Fibroblast of mammary gland (primary cell): ENCODE data around the gene CHRNA3.
A peak's percentile ranks its signal among the peaks of the same experiment; 100 is the strongest.

Experiments used
- DNase-seq: peaks from one replicate; pipeline ENCODE4 v3.0.0-alpha.2; 2010; ENCODE audit warnings: low read depth
- H3K4me3 ChIP-seq: 2 replicates; pipeline ENCODE4 v1.5.1; 2011; ENCODE audit warnings: low read depth, mild to moderate bottlenecking, low read length, moderate library complexity; ENCODE audit not compliant: control insufficient read depth
- TF ChIP-seq, protein P1 (sequence below): conservative IDR thresholded peaks from 2 replicates; pipeline ENCODE4 v1.5.1; 2011; ENCODE audit warnings: low read depth, low read length, inconsistent platforms; ENCODE audit not compliant: control insufficient read depth, insufficient read depth

The CHRNA3 gene

GRCh38 chr15:78645009-78645408, 24.2 kb upstream of the CHRNA3 start:
- DNase-seq = no peak
- H3K4me3 ChIP-seq = no peak overlapping the region
- TF ChIP-seq, protein P1, sequence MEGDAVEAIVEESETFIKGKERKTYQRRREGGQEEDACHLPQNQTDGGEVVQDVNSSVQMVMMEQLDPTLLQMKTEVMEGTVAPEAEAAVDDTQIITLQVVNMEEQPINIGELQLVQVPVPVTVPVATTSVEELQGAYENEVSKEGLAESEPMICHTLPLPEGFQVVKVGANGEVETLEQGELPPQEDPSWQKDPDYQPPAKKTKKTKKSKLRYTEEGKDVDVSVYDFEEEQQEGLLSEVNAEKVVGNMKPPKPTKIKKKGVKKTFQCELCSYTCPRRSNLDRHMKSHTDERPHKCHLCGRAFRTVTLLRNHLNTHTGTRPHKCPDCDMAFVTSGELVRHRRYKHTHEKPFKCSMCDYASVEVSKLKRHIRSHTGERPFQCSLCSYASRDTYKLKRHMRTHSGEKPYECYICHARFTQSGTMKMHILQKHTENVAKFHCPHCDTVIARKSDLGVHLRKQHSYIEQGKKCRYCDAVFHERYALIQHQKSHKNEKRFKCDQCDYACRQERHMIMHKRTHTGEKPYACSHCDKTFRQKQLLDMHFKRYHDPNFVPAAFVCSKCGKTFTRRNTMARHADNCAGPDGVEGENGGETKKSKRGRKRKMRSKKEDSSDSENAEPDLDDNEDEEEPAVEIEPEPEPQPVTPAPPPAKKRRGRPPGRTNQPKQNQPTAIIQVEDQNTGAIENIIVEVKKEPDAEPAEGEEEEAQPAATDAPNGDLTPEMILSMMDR = no peak

DNA sequence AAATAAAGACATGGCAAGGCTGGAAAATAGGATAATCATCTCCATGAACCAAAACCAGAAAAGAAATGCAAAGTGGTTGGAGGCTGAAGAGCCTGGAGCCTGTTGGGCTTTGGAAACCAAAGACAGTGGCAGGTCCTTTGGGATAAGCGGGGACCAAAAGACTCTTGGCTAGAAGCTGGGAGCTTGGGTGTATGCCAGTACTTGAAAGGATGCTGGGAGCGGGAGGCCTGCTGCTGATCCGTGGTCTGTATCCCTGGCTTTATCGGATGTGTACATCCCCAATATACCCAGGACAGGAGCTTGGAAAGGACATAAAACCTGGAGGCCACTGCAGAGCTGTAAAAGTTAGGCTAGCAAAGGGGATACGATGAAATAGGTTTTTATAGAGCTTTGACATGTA, 21.5 kb upstream of the CHRNA3 start:
- DNase-seq = no peak
- no peak overlapping the region for H3K4me3 ChIP-seq
- TF ChIP-seq, protein P1 = no peak

DNA sequence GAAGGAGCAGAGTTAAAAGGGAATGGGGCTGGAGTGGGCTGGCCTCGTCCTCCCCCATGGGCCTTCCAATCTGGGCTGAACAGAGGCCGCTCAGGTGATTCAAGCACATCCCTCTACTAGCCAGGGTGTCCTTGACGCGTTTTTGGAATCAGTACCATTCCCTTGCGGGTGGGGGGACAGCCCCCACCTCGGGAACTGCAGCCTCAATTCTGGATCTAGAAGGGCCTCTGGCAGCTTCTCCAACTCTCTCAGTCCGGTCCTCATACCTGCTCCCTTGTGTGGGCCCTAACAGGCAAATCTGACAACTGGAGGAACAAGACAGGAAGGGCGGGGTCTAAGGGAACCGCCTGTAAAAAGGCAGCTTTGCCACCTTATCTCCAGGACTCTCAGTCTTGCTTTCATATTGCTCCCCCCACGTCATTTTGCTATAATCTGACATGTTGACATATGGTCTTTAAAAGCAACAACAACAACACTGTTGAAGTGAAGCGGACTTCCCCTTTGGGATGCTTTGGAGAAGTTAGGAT, 21.0 kb upstream of the CHRNA3 start:
- TF ChIP-seq, protein P1 = no peak
- no peak for DNase-seq
- no peak overlapping the region for H3K4me3 ChIP-seq

DNA sequence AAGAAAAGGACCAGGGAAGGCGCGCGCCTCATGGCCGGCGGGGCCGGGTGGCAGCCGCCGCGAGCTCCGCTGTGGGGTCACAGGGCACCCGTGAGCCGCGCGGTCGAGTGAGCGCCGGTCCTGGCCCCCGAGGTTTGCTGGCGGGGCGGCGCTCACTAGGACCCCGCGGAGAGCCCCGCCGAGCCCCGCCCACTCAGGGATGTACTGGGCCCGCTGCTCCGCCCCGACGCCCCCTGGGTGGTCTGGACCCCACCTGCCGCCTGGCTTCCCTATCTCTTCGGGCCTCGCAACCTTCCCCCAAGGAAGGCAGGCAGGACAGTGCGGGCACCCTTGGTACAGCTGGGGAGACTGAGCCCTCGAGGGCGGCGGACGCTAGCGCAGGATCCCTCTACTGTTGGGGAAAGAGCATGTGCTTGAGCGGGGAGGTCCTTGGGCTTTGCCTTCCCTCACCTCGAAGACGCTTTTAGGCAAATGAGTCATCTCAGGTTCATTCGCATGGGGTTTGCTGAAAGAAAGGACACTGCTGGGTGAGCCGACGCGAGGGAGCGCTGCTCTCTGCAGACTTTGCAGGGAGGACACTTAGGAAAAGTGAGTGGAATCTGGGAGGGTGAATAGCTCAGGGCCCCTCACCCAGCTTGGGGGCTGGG, 20.4 kb upstream of the CHRNA3 start, which contains the start of gene CHRNB4:
Gene CHRNB4, minus strand, starts transcription at position 109 of the 647 bp plus-strand sequence. Its CDS starts 77 bp downstream, at position 32.
- peak within 1 kb of the TSS; percentile 10 for H3K4me3 ChIP-seq
- TF ChIP-seq, protein P1 = no peak
- no peak for DNase-seq

DNA sequence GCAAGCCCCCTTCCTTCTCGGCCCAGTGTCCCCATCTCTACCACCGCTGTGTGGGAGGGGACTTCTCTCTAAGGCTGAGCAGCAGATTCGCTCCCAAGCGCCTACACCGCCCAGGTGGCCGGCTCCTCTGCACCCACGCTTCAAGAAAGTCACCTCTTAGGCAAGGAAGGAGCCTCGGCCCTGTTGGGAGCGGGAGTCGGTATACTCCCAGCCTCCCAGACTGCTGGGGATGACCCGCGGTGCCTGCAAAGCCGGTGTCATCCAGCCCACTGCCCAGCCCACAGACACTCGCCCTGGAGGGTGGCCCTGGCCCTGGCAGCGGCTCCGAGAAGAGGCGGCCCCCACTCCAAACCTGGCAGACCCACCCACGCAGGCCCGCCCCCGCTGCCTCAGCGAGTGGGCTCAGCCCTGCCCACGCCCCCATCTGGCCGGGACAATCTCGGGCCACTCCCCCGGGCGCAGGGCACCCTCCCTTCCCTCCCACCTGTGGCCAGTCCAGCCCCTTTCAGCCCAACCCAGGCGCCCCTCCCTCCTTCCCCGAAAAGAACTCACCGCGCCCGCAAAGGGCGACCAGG, 19.8 kb upstream of the CHRNA3 start:
- peak overlapping the region; percentile 10 for H3K4me3 ChIP-seq
- TF ChIP-seq, protein P1 = no peak
- DNase-seq = no peak

GRCh38 chr15:78638658-78639314, 18.0 kb upstream of the CHRNA3 start:
- no peak overlapping the region for H3K4me3 ChIP-seq
- peak; percentile 38 for DNase-seq
- TF ChIP-seq, protein P1 = peak; percentile 53
